ENCODE measurements around the gene CSNK1A1. TPM values are rescaled to one million over a fixed set of nuclear protein-coding genes. Genes with fewer than 3 reads are reported as not detected.

The CSNK1A1 gene
- total RNA-seq, 2 experiments from 2014 or later = 176 to 187 TPM

GRCh38 chr5:149526845-149527590, 24.2 kb downstream of the CSNK1A1 start:
- no peak overlapping the region for H3K4me2 ChIP-seq (ENCODE audit: low read length)
- POLR2A ChIA-PET = interaction anchor here (1.0 to 2.5 kb wide), 10 partner anchors 7 to 50 kb away, joined by 3 to 14 read pairs (median 6); no protein-coding TSS in a partner anchor
- CTCF ChIA-PET (ENCODE audit: unreplicated experiment) = interaction anchor here (1.0 kb wide), 1 partner anchor 8 kb away, joined by 3 read pairs; no protein-coding TSS in a partner anchor
- peaks cover 7% of the 10 kb centered on the region for H3K4me1 ChIP-seq (ENCODE audit: insufficient read depth, low read length, poor library complexity, severe bottlenecking)
- no peak overlapping the region for H3K27ac ChIP-seq (ENCODE audit: low read depth, low read length, poor library complexity, severe bottlenecking)
- no peak for DNase-seq (ENCODE audit: low spot score)
- H3K79me2 ChIP-seq (ENCODE audit: insufficient read depth, low read depth, low read length) = peaks cover 100% of the 10 kb centered on the region
- H3K9me2 ChIP-seq (ENCODE audit: insufficient read depth, low read length) = no peaks in the 10 kb centered on the region
- no peaks in the 10 kb centered on the region for H3K9me3 ChIP-seq (ENCODE audit: low read length)
- BruUV-seq (replicated peaks) = no TSS peak
- peaks cover 53% of the 10 kb centered on the region for H4K20me1 ChIP-seq (ENCODE audit: insufficient read depth, low read length)
- H3K36me3 ChIP-seq (ENCODE audit: insufficient read depth, low read length) = peaks cover 78% of the 10 kb centered on the region
- TF ChIP-seq, protein P1, sequence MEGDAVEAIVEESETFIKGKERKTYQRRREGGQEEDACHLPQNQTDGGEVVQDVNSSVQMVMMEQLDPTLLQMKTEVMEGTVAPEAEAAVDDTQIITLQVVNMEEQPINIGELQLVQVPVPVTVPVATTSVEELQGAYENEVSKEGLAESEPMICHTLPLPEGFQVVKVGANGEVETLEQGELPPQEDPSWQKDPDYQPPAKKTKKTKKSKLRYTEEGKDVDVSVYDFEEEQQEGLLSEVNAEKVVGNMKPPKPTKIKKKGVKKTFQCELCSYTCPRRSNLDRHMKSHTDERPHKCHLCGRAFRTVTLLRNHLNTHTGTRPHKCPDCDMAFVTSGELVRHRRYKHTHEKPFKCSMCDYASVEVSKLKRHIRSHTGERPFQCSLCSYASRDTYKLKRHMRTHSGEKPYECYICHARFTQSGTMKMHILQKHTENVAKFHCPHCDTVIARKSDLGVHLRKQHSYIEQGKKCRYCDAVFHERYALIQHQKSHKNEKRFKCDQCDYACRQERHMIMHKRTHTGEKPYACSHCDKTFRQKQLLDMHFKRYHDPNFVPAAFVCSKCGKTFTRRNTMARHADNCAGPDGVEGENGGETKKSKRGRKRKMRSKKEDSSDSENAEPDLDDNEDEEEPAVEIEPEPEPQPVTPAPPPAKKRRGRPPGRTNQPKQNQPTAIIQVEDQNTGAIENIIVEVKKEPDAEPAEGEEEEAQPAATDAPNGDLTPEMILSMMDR (conservative IDR thresholded peaks at IDR 0.05; ENCODE audit: low read length) = no peak
- TF ChIP-seq EZH2phosphoT487 (IDR thresholded peaks at IDR 0.05; ENCODE audit: borderline replicate concordance, low read depth, low read length) = no peak
- intact Hi-C loops (cut with micrococcal nuclease; ENCODE audit: unreplicated experiment) = no loop called here
- no peak overlapping the region for H2AFZ ChIP-seq (ENCODE audit: low read length)
- H3K4me3 ChIP-seq (ENCODE audit: low read depth, low read length, poor library complexity, severe bottlenecking) = no peak overlapping the region

GRCh38 chr5:149521739-149522685, 29.2 kb downstream of the CSNK1A1 start:
- Histone ChIP-seq H3K4me1 (ENCODE audit: insufficient read depth, low read length, poor library complexity, severe bottlenecking) (no peaks in the 10 kb centered on the region), H3K9me3 (ENCODE audit: low read length) (no peaks in the 10 kb centered on the region), H3K79me2 (ENCODE audit: insufficient read depth, low read depth, low read length) (peaks cover 100% of the 10 kb centered on the region), H3K9me2 (ENCODE audit: insufficient read depth, low read length) (no peaks in the 10 kb centered on the region), H3K36me3 (ENCODE audit: insufficient read depth, low read length) (peaks cover 87% of the 10 kb centered on the region), H3K4me2 (ENCODE audit: low read length) (no peak overlapping the region), H4K20me1 (ENCODE audit: insufficient read depth, low read length) (peaks cover 56% of the 10 kb centered on the region), H3K4me3 (ENCODE audit: low read depth, low read length, poor library complexity, severe bottlenecking) (no peak overlapping the region), H2AFZ (ENCODE audit: low read length) (no peak overlapping the region), H3K27ac (ENCODE audit: low read depth, low read length, poor library complexity, severe bottlenecking) (no peak overlapping the region)
- intact Hi-C loops (cut with micrococcal nuclease; ENCODE audit: unreplicated experiment) = no loop called here
- DNase-seq (ENCODE audit: low spot score) = no peak
- POLR2A ChIA-PET = interaction anchor here (0.5 to 2.2 kb wide), 8 partner anchors 10 to 47 kb away, joined by 3 to 7 read pairs (median 4); no protein-coding TSS in a partner anchor
- BruUV-seq (replicated peaks) = no TSS peak
- TF ChIP-seq EZH2phosphoT487 (IDR thresholded peaks at IDR 0.05; ENCODE audit: borderline replicate concordance, low read depth, low read length) = no peak
- TF ChIP-seq, protein P1 (conservative IDR thresholded peaks at IDR 0.05; ENCODE audit: low read length) = no peak
- CTCF ChIA-PET (ENCODE audit: unreplicated experiment) = no interaction called here
